HG02970 (cell line): ENCODE results near the gene PBXIP1.
"Not testable (repeated sequence)": the region's sequence is repeated elsewhere in the genome, so short reads cannot be mapped to it uniquely, and the experiment has no call there.

Source experiments
- ATAC-seq: cut with Tn5 transposase; IDR thresholded peaks from one replicate; pipeline ENCODE4 v1.9.1; 2021; ENCODE audit warnings: mild to moderate bottlenecking, moderate library complexity, moderate number of reproducible peaks; ENCODE audit not compliant: unreplicated experiment, low FRiP score

The PBXIP1 gene

GRCh38 chr1:154955718-154956543 lies at the start of gene PBXIP1:
Gene PBXIP1, minus strand, starts transcription at chr1:154956099. Its CDS starts 2,378 bp downstream, at chr1:154953721.
- peak; percentile 65 for ATAC-seq

- no peak for ATAC-seq
Observed at GRCh38 chr1:155005076-155006011, 49.4 kb upstream of the PBXIP1 start.

GRCh38 chr1:155004352-155005075 lies 48.6 kb upstream of the PBXIP1 start:
- ATAC-seq = no peak

DNA sequence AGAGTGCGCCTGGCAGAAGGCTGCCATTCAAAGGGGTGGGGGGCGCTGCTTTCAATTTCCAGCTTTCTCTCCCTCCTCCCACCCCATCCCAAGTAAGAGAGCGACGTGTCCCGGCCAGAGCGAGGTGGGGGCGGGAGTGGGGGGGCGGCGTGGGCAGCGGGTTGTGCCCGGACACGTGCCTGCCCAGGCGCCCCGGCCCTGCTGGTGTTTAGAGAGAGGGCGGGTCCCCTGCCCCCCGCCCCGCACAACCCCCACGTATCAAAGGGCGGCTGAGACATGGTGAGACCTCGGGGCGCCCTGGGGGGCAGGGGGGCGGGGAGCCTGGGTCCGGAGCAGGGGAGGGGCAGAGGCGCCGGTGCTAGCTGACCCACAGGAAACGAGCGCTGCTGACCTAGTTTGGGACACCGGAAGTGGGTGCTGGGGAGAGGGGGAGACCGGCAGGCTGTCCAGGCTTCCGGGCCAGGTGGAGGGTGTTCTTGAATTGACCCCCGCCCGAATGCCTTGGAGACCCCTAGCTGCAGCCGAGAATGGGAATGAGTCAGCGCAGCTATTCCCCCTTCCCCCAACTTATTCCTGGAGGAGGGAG lies 48.0 kb upstream of the PBXIP1 start:
- no peak for ATAC-seq

- no peak for ATAC-seq
Observed at GRCh38 chr1:155003227-155003765, 47.4 kb upstream of the PBXIP1 start.

DNA sequence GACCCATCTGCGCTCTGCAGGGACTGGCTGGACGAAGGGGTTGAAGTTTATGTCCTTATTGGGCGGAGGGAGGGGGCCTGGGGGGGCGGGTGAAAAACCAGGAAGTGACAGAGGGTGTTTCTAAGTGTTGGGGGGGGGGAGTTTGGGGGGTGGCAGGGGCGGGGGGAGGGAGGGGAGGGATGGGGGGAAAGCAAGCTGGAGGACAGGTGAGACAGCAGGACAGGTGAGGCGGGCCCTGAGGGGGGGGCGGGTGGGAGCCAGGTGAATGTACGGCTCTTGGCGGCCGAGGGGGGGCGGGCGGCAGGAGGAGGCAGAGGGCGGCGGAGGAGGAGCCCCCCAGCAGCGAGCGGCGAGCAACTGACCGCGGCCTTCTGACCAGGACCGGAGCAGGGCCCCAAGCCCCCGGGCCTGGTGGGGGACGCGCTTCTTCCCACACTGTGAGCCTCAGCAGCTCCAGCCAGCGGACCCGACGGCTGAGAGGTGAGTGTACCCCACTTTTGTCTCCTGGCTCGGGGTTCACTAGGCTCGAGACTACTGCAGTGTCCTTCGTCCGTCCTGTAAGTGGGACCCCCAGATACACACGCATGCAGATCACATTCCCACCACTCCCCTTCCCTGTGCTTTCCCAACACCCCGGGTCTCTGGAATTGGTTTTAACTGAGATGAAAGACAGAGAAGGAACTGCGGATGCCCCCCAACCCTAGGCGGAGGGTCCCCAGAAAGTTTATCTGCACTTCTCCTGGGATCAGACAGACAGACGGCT lies 46.7 kb upstream of the PBXIP1 start, which contains the start of gene ZBTB7B:
ZBTB7B (plus strand) TSS at position 339 of the 763 bp plus-strand sequence. CDS start 11,859 bp downstream, outside the sequence.
- ATAC-seq = no peak

- peak; percentile 51 for ATAC-seq
Observed at GRCh38 chr1:155001675-155002463, 46.0 kb upstream of the PBXIP1 start.

DNA sequence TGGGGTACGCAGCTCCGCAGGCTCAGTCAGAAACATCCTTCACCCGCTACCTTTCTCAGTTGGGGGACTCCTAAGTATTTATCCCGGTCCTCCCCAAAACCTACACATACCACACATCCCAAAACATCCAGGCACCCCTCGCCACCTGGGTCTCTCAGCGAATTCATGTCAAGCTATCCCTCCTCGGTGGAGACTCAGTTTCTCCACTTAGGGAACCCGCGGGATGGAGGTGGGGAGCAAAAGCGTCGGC lies 45.5 kb upstream of the PBXIP1 start:
- ATAC-seq = no peak

DNA sequence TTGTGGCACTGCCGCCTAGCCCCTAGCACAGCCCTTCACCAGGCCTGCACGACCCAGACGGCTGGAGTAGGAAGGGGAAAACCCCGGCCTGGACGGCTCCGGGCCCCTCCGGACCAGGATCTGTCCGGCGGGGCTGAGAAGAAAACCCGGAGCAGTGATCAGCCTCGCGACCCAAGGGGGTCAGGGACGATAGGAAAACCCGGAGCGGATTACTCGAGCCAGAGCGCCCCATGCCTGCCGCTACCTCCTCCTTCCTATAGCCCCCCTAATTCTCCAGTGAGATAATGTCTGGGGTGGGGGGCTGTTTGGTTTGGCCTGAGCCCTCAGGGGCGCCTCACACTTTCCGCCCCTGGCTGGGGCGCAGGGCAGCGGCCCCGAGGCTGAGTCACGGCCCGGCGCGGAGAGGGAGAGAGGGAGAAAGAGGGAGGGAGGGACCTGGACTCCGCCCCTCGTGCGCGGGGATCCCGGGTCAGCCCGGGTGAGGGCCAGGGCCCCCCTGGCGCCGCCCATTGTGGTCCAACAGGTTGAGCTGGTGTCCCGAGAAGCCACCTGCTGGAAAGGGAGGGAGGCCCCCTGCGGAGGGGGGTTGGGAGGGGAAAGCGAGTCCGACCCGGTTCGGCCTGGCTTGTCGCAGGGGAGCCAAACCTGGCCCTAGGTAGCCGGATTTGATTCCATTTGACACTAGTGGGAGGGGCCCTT lies 45.0 kb upstream of the PBXIP1 start:
- ATAC-seq = peak; percentile 41

- no peak for ATAC-seq
Observed at GRCh38 chr1:155000411-155000725, 44.5 kb upstream of the PBXIP1 start.

- ATAC-seq = no peak
Observed at GRCh38 chr1:154999571-155000410, 43.9 kb upstream of the PBXIP1 start.

GRCh38 chr1:154998818-154999570 lies 43.1 kb upstream of the PBXIP1 start:
- no peak for ATAC-seq

DNA sequence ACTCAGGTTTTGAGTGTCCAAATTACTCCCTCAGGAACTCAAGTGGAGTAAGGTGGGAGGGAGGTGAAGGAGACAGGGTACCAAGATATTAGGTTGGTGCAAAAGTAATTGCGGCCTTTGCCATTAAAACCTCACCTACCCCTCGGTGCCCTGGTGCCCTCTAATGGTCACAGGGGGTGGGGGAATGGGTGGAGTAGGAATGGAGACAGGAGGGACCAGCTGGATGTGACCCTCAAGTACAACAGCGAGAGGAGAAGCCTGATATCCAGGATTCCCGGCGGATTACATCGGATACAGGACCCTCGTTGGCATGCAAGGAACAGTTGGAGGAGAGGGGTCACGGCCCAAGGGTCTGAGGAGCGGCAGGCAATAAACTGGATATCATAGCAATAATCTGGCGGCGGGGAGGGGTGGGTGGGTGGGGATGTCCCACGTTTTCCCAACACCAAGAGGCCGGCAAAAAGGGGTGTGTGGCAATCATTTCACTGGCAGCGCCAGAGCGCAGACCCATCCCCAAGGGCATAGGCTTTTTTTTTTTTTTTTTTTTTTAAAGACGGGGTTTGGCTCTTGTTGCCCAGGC lies 42.4 kb upstream of the PBXIP1 start:
- ATAC-seq = no peak

DNA sequence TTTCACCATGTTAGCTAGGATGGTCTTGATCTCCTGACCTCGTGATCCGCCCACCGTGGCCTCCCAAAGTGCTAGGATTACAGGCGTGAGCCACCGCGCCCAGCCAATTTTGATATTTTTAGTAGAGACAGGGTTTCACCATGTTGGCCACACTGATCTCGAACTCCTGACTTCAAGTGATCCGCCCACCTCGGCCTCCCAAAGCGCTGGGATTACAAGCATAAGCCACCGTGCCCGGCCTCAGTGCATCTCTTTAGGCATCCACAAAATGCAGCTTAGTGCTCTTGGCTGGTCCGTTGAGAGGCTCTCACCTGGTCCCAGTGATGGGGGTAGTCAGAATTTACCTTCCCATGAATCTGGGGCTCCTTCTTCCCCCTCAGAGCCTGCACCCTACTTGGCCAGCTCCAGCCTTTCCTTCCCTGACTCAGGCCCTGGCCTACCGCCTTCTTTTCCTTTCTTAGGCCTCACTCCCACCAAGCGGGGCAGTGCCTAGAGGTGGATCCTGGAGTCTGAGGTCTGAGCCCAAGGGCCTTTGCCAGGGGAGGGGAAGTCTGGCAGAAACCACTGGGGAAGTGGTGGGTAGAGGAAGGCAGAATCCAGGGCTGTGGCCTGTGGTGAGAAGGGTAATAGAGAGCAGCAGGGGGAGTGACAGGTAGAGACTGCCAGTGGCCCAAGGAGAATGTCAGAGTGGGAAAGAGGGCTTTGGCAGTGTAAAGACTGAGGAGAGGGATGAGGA lies 41.2 kb upstream of the PBXIP1 start:
- no peak for ATAC-seq

DNA sequence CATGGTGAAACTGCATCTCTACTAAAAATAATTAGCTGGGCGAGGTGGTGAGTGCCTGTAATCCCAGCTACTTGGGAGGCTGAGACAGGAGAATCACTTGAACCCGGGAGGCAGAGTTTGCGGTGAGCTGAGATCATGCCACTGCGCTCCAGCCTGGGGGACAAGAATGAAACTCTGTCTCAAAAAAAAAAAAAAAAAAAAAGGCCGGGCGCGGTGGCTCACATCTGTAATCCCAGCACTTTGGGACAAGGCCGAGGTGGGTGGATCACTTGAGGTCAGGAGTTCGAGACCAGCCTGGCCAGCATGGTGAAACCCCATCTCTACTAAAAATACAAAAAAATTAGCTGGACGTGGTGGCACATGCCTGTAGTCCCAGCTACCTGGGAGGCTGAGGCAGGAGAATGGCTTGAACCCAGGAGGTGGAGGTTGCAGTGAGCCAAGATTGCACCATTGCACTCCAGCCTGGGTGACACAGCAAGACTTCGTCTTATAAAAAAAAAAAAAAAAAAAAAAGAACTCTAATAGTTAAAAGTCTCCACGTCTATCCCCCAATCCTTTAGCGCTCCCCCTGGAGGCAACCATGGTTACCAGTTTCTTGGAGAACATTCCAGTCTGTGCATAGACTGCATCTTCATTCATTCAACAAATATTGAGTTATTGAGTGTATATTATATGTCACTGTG lies 39.5 kb upstream of the PBXIP1 start:
- not testable (repeated sequence) for ATAC-seq
